GM21723 (cell line): ENCODE data around the gene PRF1.
"Not testable (repeated sequence)": the region's sequence is repeated elsewhere in the genome, so short reads cannot be mapped to it uniquely, and the experiment has no call there.

Experiments
- ATAC-seq: cut with Tn5 transposase; IDR thresholded peaks from one replicate; pipeline ENCODE4 v1.9.1; 2021; ENCODE audit warnings: mild to moderate bottlenecking, moderate library complexity; ENCODE audit not compliant: unreplicated experiment

The PRF1 gene

DNA sequence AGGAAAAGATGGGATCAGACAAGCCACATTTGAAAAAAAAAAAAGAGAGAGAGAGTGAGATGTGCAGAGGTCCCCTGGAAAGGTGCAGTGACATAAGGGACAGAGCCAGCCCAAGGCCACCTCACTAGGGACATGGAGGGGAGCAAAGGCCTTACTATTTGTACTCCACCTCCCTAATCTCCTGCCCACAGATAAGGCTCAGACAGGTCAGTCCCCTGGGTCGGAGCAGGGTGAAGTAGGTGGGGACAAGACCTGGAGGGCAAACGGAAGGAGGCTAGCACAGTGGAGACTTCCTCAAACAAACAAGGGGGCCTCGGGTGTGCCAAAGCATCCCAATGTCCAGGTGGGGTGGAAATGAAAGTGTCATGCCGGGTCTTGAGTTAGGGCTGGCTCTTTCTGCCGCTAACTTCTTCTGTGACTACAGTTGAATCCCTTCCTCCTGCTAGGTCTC is 7.0 kb downstream of the PRF1 start:
- no peak for ATAC-seq

DNA sequence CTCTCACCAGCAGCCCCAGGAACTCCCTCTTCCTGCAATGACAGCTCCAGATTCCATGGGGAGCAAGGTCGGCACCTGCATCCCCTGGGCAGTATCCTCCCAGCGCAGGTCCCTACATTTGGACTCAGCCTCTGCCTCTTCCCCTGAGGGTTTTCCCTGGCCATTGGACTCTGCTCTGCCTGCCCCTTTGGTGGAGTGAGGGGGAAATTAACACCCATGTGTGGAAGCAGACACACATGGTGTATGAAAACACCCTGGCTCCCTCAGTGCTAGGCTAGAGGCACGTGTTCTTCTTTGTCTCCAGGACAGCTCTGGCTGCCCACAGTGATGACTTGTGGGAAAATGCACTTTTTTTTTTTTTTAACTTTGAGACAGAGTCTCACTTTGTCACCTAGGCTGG is 8.4 kb downstream of the PRF1 start:
- ATAC-seq: no peak

DNA sequence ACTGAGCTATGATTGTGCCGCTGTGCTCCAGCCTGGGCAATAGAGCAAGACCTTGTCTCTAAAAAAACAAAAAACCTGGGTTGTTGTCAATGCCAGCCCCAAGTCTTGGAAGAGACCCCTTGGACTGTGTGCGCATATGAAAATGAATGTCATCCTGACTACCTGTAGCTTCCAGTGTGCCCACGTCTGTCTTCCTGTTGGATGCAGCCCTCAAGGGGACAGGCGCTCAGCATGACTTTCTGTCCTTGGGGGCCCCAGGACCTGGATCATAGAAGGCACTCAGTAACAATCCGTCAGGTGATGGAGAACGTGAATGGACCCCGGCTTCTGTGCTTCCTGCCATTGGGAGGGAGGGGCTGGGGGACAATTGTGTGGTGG is 9.0 kb downstream of the PRF1 start:
- no peak for ATAC-seq

DNA sequence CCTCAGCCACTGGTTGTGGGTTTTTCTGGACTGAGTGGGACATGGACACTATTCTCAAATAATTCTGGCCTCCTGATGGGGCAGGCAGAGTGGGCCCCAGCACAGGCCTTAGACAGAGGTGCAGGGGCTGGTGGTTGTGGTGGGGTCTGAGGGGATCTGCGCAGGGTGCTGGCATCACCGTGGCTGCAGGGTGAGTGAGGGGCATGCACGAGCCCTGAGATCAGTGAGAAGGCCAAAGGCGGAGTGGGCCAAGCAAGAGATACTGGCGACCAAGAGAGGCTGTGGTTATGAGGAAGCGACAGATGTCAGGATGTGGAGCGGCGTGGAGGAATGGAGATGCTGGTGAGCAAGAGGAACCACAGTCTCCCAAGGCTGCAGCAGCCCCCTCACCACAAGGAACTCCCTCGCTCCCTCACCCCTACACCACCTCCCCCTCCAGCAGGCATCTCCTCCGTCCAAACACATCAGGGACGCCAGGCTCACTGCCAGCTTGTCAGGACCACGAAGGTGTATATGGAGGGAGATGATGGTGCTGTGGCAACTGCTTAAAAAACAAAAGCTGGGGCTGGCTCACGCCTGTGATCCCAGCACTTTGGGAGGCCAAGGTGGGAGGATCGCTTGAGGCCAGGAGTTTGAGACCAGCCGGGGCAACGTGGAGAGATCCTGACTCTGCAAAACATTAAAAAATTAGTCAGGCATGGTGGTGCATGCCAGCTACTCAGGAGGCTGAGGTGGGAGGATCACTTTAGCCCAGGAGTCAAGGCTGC is 9.6 kb downstream of the PRF1 start:
- ATAC-seq: no peak

- ATAC-seq: no peak
These were observed 10.3 kb downstream of the PRF1 start for GRCh38 chr10:70592186-70592735.

DNA sequence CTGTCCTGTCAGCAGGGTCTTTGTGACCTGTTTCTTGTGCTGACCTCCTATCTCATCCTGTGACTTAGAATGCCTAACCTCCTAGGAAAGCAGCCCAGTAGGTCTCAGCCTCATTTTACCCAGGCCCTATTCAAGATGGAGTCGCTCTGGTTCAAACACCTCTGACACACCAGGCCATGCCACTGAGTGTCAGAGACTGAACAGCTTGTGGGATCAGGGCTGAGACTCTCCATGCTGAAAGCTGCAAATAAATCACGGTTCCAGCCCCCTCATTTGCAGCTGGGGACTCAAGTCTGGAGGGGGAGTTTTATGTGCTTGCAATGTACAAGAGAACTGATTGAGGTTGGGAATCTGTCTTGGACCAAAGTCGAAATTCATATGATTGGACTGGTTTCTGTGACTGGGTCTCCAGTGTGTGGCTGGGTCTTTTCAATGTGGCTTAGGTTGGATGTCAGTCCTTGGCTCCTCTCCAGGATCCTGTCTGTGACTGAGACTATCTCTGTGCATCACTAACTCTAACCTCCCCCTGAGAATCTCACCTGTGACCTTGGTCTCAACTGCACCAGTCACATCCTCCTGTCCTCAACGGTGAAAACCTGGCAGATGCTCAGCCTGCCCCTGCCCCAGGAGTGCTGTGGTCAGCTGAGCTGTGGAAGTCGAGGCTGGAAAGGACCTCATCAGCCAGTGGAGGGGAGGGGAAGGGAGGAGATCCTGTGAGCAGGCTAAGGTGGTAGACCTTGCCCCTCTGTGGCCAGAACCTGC is 11.7 kb downstream of the PRF1 start:
- peak; percentile 35 for ATAC-seq

GRCh38 chr10:70589762-70590654 is 12.5 kb downstream of the PRF1 start:
- ATAC-seq: no peak

DNA sequence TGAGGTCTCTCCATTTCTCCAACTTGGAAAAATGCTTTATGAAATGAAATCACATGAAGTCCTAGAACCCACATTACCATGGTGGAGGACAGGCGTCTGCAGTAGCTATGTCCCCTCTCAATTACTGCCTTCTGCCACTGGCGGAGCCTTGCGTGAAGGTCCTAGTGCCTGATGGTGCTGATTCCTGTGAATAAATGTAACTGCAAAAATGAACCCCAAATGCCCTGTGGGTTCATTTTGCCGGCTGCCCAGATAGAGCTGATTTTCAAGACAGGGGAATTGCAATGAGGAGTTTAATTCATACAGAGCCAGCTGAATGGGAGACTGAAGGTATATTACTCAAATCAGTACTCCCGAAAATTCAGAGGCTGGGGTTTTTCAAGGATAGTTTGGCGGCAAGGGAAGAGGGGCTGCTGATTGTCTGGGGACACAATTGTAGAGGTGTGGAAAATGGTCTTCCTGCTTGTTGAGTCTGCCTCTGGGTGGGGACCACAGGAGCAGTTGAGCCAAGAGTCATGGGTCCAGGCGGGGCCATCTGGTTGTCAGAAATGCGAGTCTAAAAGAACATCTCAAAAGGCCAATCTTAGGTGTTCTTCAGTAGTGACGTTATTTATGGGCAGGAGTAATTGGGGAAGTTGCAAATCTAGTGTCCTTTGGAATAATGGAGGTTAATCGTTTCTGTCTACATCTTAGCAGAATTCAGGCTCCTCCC is 13.5 kb downstream of the PRF1 start:
- ATAC-seq: no peak

GRCh38 chr10:70588255-70588654 is 14.3 kb downstream of the PRF1 start:
- ATAC-seq: peak; percentile 42

- peak; percentile 64 for ATAC-seq
These were observed 15.4 kb downstream of the PRF1 start for GRCh38 chr10:70587045-70587658.

GRCh38 chr10:70586348-70586930 is 16.1 kb downstream of the PRF1 start:
- ATAC-seq: no peak

- no peak for ATAC-seq
These were observed 16.9 kb downstream of the PRF1 start for GRCh38 chr10:70585578-70586169.

GRCh38 chr10:70584909-70585544 is 17.5 kb downstream of the PRF1 start:
- ATAC-seq: no peak

GRCh38 chr10:70584366-70584765 is 18.2 kb downstream of the PRF1 start:
- ATAC-seq: no peak

DNA sequence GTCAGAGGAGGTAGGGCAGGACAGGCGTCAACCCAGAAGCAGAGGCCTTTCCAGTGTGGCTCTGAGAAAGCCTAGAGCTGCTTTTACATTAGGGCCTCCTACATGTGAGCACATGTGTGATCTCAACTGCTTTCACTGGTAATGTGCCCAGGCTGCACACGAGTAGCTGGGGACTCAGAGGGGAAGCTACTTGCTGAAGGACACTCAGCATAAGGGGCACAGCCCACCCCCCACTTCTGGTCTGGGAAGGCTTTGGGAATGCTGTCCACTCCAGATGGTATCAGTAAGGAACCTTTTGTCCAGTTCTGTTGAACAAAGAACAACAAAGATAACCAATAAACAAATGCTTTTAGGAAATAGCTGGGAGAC is 18.9 kb downstream of the PRF1 start:
- ATAC-seq: no peak

GRCh38 chr10:70582793-70583668 is 19.5 kb downstream of the PRF1 start:
- no peak for ATAC-seq

GRCh38 chr10:70581176-70581575 is 21.4 kb downstream of the PRF1 start:
- ATAC-seq: not testable (repeated sequence)
